ENCODE measurements around the gene SAMD14.

GRCh38 chr17:50136096-50136687 lies 6.2 kb upstream of the SAMD14 start:
- no peak for TF ChIP-seq CTCF (IDR thresholded peaks at IDR 0.05; ENCODE audit: borderline replicate concordance, extremely low read depth, low read length, poor library complexity, severe bottlenecking)
- no peak for TF ChIP-seq EZH2 (IDR thresholded peaks at IDR 0.05; ENCODE audit: borderline replicate concordance, low read depth, low read length, severe bottlenecking)

Measured in DND-41 (cell line).